GM21515 (cell line): ENCODE measurements around the gene FUZ.

Experiments used
- ATAC-seq: cut with Tn5 transposase; IDR thresholded peaks from one replicate; pipeline ENCODE4 v1.9.1; 2021; ENCODE audit not compliant: unreplicated experiment

FUZ gene

DNA sequence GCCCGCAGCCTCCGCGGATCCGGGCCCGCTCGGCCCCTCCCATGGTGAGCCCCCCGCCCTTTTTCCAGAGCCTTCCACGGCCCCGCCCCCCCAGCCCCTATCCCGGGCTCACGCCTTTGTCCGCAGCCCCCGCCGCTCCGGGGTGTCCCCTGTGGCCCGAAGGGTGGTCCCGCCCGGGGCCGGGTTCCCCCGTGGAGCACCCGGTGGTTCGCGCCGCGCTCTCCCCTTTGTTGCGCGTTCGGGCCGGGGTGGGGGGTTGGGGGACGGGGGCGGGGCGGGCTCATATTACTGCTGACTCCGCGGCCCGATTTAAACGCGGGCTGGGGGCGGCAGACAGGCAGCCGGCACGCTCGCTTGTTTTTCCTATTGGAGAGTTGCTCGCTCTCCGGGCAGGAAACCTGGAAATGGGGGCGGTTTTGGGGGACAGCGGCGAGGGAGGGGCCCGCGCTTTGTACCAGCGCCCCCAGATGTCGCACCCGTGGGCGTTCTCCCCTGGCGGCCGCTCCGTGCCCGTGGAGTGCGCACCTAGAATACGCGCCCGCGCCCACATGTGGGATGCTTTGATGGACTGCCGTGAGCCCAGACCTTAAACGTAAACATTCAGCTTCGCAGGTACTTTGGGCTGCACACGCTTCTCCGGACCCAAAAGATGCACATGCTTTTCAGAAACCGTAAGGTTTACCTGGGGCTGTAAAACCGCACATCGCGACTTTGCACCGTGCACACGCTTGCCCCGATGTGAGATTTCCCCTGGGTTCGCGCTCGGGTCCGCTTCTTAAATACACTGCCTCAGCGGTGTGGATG, 38.6 kb upstream of the FUZ start:
- ATAC-seq = no peak

DNA sequence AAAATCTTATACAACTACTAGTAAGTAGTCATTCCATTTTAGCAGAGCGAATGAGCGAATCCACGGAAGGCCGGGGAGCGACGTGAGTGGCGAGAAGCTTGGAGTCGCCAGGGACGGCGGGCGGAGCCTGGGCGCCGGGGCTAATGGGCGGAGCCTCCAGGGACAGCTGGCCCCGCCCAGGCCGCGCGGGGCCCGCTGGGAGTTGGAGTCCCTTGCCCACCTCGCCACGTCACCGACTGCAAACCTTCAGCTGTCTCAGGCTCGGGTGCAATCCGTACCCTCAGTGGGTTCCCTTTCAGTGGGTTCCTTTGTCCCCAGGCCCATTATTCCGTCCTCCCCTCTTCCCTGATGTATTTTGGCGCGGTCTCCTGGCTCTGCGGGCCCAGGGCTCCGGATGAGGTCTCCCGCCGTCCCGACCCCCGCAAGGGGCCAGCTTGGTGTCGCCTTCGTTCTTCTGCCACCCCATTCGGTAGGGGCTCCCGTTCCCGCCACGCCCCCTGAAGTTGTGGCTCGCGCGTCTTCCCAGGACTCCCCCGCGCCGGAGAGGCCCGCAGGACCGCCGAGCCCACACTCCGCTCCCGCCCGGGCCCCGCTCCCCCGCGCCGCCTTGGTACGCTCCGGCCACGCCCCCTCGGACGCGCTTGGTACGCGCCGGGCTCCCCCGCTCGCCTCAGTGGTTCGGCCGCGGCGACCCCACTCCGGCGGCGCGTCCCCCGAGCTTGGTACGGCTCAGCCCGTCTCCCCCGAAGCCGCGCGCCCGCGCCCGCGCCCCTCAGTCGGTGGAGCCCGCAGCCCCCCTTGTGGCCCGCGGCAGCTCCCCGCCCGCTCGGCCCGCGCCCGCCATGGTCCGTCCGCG, 37.6 kb upstream of the FUZ start, which contains the start of gene PTOV1:
PTOV1 (plus strand) TSS at position 673 of the 856 bp plus-strand sequence.
- ATAC-seq = peak; percentile 63

DNA sequence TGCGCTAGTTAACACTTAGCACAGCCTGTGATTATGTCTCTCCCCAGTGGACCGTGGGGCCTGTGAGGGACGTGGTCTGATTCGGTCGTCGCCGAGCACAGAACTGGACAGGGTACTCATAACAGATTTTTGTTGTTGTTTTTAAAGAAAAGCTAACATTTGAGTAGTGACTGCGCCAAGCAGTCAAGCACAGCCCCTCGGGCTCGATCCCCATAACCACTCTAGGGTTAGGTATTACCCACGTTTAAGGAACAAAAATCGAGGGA, 37.1 kb upstream of the FUZ start:
- ATAC-seq = no peak

DNA sequence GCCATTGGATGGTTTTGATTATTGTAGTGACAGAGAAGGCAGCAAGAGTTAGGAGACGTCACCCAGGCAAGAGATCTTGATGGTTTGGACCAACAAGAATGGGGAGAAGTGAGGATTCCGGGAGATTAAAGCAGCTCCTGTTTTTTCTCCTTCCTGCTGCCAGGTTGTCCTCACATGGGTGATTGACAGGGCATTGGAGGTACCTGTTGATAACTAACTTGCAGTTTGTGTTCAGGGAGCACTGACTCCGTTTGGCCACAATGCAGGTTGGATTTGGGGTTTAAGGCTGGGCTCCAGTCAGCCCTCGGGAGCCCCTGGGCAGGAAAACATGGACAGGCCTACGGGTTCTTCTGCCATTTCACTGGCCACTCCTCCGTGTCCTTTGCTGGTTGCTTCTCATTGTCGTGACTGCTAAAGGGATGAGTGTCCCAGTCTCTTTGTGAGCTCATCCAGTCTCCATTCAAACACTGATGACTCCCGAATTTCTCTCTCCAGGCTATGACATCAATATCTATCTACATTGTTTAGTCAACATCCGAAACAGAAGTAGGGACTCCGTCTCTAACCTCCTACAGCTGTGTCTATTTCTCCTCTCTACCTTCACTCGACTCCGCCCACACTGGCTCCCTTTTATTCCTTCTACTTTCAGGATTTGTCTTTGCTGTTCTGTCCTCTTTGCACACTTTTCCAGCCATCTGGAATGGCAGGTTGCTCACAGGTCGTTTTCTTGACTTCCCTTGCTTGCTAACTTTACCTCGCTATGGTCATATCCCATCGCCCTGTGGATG, 36.5 kb upstream of the FUZ start:
- ATAC-seq = no peak

DNA sequence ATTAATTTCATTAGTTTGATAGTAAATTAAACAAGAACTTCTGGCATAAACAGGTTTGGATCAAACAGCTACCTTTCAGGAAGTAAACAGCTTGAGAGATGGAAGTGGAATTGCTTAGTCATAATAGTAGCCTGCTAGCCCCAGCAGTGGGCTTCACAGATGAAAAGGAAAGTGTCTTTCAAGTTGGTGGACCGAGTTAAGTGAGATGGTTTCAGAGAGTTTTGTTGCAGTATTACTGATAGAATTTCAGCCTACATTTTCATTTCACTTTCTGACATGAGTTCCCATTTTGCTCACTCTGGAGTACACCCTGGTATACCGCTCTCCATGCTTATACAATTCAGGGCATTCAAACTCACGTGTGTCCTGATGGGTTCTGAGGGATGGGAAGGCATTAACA, 35.8 kb upstream of the FUZ start:
- no peak for ATAC-seq

DNA sequence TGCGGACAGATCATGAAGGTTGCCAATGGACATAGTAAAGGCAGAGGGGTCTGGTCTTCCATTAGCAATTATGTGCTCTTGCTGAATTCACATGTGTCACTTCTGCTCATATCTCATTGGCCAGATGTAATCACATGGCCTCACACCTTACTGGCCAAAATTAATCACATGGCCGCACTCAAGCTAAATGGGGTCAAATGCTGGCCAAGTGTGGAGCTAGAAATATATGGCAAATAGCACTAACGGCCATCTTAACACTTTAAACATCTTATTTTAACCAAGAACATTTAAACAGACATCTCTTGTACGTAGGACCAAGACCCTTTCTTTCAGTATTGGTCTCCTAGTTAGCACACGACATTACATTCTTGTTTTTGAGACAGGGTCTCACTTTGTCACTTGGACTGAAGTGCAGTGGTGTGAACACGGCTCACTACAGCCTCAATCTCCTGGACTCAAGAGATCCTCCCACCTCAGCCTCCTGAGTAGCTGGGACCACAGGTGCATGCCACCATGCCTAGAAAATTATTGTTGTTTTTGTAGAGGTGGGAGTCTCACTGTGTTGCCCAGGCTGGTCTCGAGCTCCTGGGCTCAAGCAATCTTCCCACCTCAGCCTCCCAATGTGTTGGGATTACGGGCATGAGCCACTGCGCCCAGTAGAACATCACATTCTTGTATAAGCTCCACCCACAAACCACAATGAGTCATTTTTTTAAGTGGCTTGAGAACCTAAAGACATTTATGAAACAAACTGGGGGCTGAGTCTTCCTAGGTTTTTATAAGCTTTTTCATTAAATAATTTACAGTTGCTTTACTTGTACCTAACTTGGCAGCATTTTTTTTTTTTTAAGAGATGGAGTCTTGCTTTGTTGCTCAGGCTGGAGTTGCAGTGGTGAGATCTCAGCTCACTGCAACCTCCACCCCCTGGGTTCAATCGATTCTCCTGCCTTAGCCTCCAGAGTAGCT, 34.9 kb upstream of the FUZ start:
- no peak for ATAC-seq

DNA sequence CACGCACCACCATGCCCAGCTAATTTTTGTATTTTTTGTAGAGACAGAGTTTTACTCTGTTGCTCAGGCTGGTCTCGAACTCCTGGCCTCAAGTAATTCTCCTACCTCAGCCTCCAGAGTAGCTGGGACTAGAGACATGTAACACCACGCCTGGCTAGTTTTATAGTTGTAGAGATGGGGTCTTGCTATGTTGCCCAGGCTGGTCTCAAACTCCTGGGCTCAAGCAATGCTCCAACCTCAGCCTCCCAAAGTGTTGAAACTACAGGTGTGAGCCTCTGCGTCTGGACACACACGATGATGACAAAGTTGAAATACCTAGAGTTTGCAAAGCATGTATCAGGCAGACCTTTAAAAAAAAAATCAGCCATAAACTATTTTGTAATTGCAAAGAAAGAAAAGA, 33.3 kb upstream of the FUZ start:
- ATAC-seq = no peak

DNA sequence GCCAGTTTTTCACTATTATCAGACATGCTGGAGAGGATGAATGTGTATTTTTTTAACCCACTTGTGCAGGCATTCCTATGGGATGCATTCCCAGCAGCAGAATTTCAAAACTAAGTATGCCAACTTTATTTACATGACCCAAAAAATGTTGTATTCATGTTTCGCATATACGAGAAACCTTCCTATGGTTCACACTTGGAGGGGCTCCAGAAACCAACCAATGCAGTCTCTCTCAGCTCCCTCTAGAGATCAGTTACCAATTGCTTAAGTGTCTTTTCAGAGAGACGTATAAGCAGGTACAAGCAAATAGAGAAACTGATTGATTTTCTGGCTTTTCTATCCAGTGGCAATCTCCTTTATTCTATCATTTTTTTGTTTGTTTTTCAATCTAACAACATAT, 32.3 kb upstream of the FUZ start:
- no peak for ATAC-seq

DNA sequence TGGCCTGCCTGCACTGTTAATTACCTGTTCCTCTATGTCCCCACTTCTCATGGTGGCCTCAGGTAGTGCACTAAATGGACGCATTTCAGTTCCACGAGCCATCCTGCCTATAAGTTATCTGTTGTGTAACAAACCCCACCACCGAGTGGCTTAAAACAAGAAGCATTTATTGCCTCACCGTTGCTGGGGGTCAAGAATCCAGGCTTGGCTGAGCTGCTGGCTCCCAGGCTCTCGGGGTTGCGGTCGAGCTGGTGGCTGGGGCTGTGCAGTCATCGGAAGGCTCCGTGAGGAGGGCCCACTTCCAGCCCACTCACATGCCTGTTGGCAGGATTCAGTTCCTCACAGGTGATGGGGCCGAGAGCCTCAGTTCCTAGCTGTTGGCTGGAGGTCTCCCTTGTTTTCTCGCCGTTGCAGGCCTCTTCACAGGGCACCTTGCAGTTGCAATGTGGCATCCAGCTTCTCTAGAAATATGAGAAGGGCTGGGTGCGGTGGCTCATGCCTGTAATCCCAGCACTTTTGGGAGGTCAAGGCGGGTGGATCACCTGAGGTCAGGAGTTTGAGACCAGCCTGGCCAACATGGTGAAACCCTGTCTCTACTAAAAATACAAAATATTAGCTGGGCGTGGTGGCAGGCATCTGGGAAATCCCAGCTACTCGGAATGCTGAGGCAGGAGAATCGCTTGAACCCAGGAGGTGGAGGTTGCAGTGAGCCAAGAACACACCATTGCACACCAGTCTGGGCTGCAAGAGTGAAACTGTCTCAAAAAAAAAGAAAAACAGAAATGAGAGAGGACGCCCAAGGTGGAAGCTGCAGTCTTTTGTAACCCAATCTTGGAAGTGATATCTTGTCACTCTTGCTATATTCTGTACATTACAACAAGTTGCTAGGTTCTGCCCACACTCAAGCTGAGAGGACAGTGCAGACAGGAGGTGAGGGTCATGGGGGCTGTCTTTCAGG, 31.3 kb upstream of the FUZ start:
- ATAC-seq = no peak

DNA sequence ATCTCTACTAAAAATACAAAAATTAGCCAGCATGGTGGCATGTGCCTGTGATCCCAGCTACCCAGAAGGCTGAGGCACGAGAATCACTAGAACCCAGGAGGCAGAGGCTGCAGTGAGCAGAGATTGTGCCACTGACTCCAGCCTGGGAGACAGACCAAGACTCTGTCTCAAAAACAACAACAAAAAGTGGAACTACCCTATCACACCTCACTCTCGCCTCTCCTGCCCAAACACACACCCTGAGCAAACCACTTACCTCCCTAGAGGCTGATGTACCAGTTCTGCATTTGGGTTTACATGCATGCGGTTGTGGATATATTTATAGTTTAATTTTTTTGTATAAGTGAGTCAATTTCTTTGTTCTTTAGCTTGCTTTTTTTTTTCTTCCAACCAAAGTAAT, 30.2 kb upstream of the FUZ start:
- ATAC-seq = no peak

DNA sequence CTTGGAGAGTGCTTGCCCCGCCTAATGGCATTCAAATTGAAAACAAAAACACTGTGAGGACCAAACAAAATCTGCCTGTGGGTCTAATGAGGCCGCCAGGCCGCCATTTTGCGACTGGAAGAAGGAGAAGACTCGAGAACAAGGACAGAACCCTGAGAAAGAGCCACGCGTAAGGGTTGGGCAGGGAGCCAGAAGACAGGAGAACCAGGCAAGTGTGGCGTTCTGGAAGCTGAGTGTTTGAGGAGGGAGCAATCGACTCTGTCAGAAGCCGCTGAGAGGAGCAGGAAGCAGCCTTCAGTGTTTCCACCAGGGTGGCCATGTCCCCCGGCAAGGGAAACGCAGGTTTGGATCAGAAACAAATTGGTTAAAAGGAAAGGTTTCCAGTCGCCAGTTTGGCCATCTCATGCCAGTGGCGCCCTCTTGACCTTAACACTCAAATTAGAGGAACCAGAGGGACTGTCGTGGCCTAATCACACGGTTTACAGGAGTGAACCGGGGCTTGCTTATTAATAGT, 27.7 kb upstream of the FUZ start:
- no peak for ATAC-seq

DNA sequence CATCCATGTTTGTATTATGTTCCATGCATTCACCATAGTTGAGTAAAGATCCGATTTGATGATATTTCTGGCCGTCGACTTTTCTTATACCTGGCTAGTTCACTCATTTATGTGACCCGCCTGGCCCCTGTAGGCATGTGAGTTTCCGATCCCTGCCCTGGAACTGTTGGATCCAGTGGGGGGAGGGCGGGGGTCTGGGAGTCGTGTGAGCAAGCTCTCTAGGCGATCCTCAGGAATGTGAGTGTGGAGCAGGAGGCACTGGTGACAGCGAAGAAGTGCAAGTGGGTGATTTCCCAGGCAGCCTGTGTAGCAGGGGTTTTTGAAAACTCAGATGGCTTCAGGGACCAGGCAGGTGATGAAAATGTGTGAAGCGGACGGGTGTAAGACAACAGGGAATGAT, 27.2 kb upstream of the FUZ start:
- ATAC-seq = no peak

DNA sequence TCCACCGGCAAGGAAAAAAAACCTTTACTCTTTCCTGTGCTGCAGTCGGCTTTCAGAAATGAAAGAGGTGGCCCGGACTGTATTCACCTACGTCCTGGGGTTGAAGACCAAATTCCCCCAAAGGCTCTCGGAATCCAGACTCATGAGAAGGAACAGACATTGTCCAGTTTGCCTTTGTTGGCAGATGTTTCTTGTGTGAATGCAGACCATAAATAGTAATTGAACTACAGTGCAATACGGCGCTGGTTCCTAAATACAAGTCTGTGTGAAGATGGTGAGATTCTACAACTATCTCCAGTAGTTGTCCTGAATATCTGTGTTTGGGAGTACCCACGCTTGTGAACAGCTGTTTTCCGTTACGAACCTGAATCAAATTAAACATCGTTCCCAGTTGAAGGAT, 26.6 kb upstream of the FUZ start:
- no peak for ATAC-seq

DNA sequence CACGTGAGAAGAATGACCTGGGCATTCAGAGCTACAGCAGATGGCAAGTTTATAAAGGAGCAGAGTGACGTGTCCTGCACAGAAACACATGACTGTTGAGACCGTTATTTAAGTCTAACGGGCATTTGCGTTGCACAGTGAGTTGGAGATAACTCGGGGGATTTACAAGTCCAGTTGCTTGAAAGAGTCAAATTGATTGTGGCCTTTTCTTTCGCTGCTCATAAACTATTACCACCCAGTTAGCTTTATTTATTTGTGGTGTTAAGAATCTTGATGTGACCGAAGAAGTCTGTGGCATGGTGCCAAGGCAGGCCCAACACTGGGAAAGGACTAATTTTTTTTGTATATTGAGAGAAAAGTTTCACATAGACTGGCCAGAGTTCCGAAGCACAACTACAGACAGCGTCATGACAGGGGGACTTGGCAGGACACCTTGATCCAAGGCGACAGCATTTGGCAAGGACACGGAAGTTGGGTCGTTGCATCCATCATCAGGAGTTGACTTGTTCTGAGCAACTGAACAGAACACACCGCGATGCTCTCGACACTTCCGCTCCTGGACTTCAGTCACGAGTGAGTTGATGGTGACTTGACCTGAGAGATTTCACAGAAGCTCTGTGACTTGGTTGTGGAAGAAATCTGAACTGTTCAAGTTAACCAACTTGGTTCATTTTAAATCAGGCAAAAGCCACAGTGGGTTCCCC, 25.9 kb upstream of the FUZ start:
- ATAC-seq = no peak

DNA sequence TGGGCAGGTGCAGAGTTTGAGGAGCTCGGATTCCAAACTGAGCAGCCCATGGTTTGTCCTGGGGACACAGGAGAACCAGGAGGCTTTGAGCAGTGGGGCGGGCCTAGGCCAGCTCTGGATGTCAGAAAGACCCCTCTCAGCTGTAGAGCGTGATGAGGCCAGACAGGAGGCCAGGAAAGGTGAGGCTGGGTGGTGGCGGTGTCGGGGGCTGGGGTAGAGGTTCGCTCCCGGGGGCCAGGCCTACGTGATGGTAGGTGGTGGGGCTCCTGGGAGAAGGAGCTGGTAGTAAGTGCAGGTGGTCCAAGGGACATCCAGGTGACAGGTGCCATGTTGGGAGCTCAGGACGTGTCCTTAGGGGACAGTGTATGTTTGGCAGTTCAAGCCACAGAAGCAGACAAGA, 24.3 kb upstream of the FUZ start:
- no peak for ATAC-seq

DNA sequence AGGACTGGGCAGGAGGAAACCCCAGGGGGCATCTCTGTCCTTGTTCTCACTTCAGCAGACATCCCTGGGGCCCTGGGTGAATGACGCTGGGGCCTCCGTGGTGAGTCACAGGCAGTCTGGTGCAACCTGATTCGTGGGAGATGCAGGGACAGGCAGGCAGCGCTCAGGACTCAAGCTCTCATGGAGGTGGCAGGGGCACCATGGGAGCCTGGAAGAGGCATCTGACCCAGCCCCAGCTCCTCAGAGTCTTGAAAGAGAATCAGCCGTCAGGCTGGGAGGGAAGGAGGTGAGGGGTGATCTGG, 23.9 kb upstream of the FUZ start:
- ATAC-seq = no peak

DNA sequence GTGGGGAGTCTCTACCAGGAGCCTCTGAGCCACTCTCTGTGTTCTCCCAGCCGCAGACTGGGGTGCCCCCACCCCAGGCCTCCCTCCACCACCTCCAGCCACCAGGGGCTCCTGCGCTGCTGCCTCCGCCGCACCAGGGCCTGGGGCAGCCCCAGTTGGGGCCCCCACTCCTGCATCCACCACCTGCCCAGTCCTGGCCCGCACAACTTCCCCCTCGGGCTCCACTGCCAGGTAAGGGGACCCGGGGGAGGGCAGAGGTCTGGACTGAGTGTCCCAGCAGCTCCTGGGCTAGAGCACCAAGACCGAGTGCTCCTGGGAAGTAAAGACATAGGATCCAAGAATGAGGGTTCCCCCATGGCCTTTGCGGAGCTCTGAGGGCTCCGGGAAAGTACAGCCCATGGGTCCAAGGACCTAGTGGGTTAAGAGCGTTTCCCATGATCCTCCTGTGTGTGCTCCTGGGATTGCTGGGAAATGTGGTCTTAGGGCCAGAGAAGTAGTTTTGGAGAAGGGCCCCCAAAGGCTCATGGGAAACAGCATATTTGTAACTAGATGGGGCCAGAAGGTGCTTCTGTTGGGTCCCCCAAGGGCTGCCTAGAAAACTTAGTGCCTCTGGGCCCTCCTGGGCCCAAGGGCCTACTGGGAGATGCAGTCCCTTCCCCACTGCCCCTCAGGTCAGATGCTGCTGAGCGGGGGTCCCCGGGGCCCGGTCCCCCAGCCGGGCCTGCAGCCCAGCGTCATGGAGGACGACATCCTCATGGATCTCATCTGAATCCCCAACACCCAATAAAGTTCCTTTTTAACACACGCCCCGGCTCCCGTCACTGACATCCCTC, 23.3 kb upstream of the FUZ start:
- ATAC-seq = no peak

DNA sequence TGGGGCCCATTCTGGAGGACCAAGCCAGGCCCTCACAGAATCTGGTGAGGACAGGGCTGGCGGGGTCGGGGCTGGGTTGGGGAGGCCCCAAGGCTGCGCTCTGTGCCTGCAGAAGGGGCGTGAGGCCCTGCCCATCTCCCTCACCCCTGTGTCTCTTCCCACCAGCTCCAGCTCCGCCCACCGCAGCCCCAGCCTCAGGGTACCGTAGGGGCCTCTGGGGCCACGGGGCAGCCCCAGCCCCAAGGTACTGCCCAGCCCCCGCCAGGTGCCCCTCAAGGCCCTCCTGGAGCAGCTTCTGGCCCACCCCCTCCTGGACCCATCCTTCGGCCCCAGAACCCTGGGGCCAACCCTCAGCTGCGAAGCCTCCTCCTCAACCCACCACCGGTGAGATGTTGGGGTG, 22.5 kb upstream of the FUZ start:
- no peak for ATAC-seq
